ENCODE measurements around the gene PLA2G5. TPM values are rescaled to one million over a fixed set of nuclear protein-coding genes. Genes with fewer than 3 reads are reported as not detected.

Gene PLA2G5
- total and polyA plus RNA-seq, 2 of the 8 experiments (the other 6 are each of a cell fraction or from before 2014, with no cell fraction given) = 0.05 TPM; not detected in 1

DNA sequence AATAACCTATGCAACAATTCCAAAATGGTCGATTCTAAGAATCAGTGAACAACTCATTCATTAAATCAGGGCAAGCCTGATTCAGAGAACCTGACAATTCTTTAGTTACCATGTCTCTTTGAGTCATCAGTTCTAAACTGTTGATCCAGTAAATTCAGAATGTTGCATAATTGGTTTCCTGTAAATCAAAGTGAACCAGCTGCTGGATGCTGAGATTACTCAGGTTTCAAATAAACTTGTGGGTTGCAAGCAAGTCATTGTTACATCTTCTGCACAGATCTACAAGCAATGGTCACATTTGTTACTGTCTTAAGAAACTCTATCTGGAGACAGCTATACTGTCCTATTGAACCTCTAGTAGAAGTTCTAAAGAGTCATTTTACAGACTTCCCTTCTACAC is 32.9 kb downstream of the PLA2G5 start:
- no peak for FAIRE-seq
- no peak overlapping the region for H3K14ac ChIP-seq (ENCODE audit: insufficient read length)
- no peak overlapping the region for H4K8ac ChIP-seq (ENCODE audit: extremely low read depth, insufficient read depth, low read length)
- no peaks in the 10 kb centered on the region for H4K20me1 ChIP-seq (replicated peaks in 1 of 2; ENCODE audit: control insufficient read depth in 1 of 2, insufficient read depth in 2 of 2, low read length in 2 of 2)
- no peak overlapping the region for H3K23ac ChIP-seq (ENCODE audit: insufficient read length)
- no peak overlapping the region for H3K27ac ChIP-seq (ENCODE audit: low read depth, low read length)
- 81% methylated on average over 1 of the region's 1 CpG; no CpG with 5 or more reads in 1 of the 2 experiments for WGBS, 2 experiments (ENCODE audit: extremely low coverage in 1 of 2, insufficient coverage in 1 of 2, insufficient read length in 1 of 2, insufficient replicate concordance in 2 of 2, low coverage in 1 of 2, low lambda C conversion rate in 2 of 2, missing lambda C conversion rate in 1 of 2)
- H3K56ac ChIP-seq (replicated peaks; ENCODE audit: insufficient read length, low read depth, low read length) = no peak overlapping the region
- no peak overlapping the region for H4K5ac ChIP-seq (ENCODE audit: insufficient read length, low read depth, low read length)
- DNase-seq (ENCODE audit: low read depth in 1 of 2, low spot score in 2 of 2) = no peak
- no peak overlapping the region for H3K4me2 ChIP-seq (ENCODE audit: insufficient read depth in 1 of 2, low read depth in 2 of 2, low read length in 2 of 2)
- POLR2A ChIA-PET (ENCODE audit: partially characterized antibody) = no interaction called here
- H2AK5ac ChIP-seq (ENCODE audit: low read depth, low read length) = no peak overlapping the region
- no peak overlapping the region for H3K4me3 ChIP-seq (ENCODE audit: extremely low read depth in 1 of 4, insufficient read depth in 2 of 4, low read depth in 3 of 4, low read length in 4 of 4)
- no peak overlapping the region for H2BK120ac ChIP-seq (replicated peaks; ENCODE audit: low read depth, low read length)
- peaks cover under 1 to 11% of the 10 kb centered on the region in 2 experiments; a peak in 3 of 4 replicates for H3K9me3 ChIP-seq (ENCODE audit: insufficient read depth in 2 of 2, low read depth in 1 of 2, low read length in 1 of 2)
- H3K79me2 ChIP-seq (ENCODE audit: control insufficient read depth in 1 of 2, insufficient read depth in 2 of 2, low read length in 2 of 2) = no peaks in the 10 kb centered on the region
- H2BK15ac ChIP-seq (ENCODE audit: low read length) = no peak overlapping the region
- H3K23me2 ChIP-seq (ENCODE audit: low read depth, low read length) = no peaks in the 10 kb centered on the region
- H3K27me3 ChIP-seq (replicated peaks in 1 of 4; ENCODE audit: control insufficient read depth in 3 of 4, extremely low read depth in 1 of 4, insufficient read depth in 3 of 4, low read length in 3 of 4) = no peaks in the 10 kb centered on the region
- no peaks in the 10 kb centered on the region for H3K79me1 ChIP-seq (ENCODE audit: low read depth, low read length)
- no peak overlapping the region for H2BK12ac ChIP-seq (ENCODE audit: low read depth, low read length)
- H3K4me1 ChIP-seq (replicated peaks in 1 of 4; ENCODE audit: control insufficient read depth in 3 of 4, insufficient read depth in 4 of 4, low read length in 3 of 4) = peaks cover 0 to 3% (median 0%) of the 10 kb centered on the region in 4 experiments; a peak in 3 of 7 replicates
- H2BK5ac ChIP-seq (ENCODE audit: low read depth, low read length) = no peak overlapping the region
- H3K4ac ChIP-seq (replicated peaks; ENCODE audit: insufficient read length, low read depth, low read length) = no peak overlapping the region
- no peaks in the 10 kb centered on the region for H3K36me3 ChIP-seq (ENCODE audit: control insufficient read depth in 2 of 4, insufficient read depth in 4 of 4, low read length in 3 of 4)
- H2BK20ac ChIP-seq (ENCODE audit: low read length) = no peak overlapping the region
- H2AFZ ChIP-seq (ENCODE audit: low read length) = no peak overlapping the region
- no peak overlapping the region for H4K91ac ChIP-seq (replicated peaks; ENCODE audit: insufficient read length, low read length)
- no peak overlapping the region for H3K9ac ChIP-seq (replicated peaks in 1 of 4; ENCODE audit: extremely low read depth in 1 of 4, low read depth in 3 of 4, low read length in 3 of 4)
- H3K18ac ChIP-seq (ENCODE audit: extremely low read depth, low read length) = no peak overlapping the region
- CTCF ChIA-PET (ENCODE audit: partially characterized antibody) = interaction anchor here (1.0 to 4.0 kb wide), 5 partner anchors 11 to 146 kb away, joined by 3 to 26 read pairs (median 7); no protein-coding TSS in a partner anchor
- TF ChIP-seq BCL11A (IDR thresholded peaks at IDR 0.05; ENCODE audit: low read depth in 2 of 2, low read length in 2 of 2) (no peak), POLR2AphosphoS5 (IDR thresholded peaks at IDR 0.05; ENCODE audit: low read depth, low read length) (no peak), RXRA (IDR thresholded peaks at IDR 0.05; ENCODE audit: insufficient read depth, low read depth, low read length) (no peak), MAFK (IDR thresholded peaks at IDR 0.05; ENCODE audit: low read depth, low read length) (no peak), CHD2 (IDR thresholded peaks at IDR 0.05; ENCODE audit: low read length) (no peak), CEBPB (IDR thresholded peaks at IDR 0.05; ENCODE audit: low read depth, low read length) (no peak), JUN (IDR thresholded peaks at IDR 0.05; ENCODE audit: low read depth, low read length) (no peak), EZH2 (IDR thresholded peaks at IDR 0.05; ENCODE audit: low read depth, low read length, severe bottlenecking) (no peak), RNF2 (IDR thresholded peaks at IDR 0.05; ENCODE audit: borderline replicate concordance, low read depth, low read length, missing control alignments, poor library complexity, severe bottlenecking) (no peak), ASH2L (IDR thresholded peaks at IDR 0.05; ENCODE audit: low read length) (no peak), NRF1 (IDR thresholded peaks at IDR 0.05; ENCODE audit: low read depth, low read length) (no peak), BRCA1 (IDR thresholded peaks at IDR 0.05; ENCODE audit: low read depth, low read length) (no peak)
- TF ChIP-seq, protein P1, sequence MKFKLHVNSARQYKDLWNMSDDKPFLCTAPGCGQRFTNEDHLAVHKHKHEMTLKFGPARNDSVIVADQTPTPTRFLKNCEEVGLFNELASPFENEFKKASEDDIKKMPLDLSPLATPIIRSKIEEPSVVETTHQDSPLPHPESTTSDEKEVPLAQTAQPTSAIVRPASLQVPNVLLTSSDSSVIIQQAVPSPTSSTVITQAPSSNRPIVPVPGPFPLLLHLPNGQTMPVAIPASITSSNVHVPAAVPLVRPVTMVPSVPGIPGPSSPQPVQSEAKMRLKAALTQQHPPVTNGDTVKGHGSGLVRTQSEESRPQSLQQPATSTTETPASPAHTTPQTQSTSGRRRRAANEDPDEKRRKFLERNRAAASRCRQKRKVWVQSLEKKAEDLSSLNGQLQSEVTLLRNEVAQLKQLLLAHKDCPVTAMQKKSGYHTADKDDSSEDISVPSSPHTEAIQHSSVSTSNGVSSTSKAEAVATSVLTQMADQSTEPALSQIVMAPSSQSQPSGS (IDR thresholded peaks at IDR 0.05; ENCODE audit: low read length) = no peak
